IMR-90 (cell line): ENCODE data around the gene CPNE4.

Experiments
- BHLHE40 ChIP-seq: fragments of 150-350 bp; IDR thresholded peaks from 2 replicates; pipeline ENCODE4 v1.6.1; 2016; ENCODE audit warnings: mild to moderate bottlenecking, low read depth, low read length
- CHD1 ChIP-seq: IDR thresholded peaks from 2 replicates; pipeline ENCODE4 v1.6.1; 2012; ENCODE audit warnings: low read depth, low read length, improper control_type of control experiment
- CTCF ChIP-seq: conservative IDR thresholded peaks from 2 replicates; pipeline ENCODE4 v1.5.1; 2012; ENCODE audit warnings: mild to moderate bottlenecking, low read depth, low read length, improper control_type of control experiment
- FOS ChIP-seq: fragments of 150-350 bp; IDR thresholded peaks from 2 replicates; pipeline ENCODE4 v1.6.1; 2016; ENCODE audit warnings: low read depth, low read length
- MAZ ChIP-seq: IDR thresholded peaks from 2 replicates; pipeline ENCODE4 v1.6.1; 2012; ENCODE audit warnings: low read depth, mild to moderate bottlenecking, low read length, improper control_type of control experiment, moderate library complexity, borderline replicate concordance
- POLR2A ChIP-seq: IDR thresholded peaks from 2 replicates; pipeline ENCODE4 v1.6.1; 2012; ENCODE audit warnings: mild to moderate bottlenecking, low read depth, low read length
- USF2 ChIP-seq: fragments of 150-350 bp; IDR thresholded peaks from 2 replicates; pipeline ENCODE4 v1.6.1; 2017; ENCODE audit warnings: mild to moderate bottlenecking, antibody characterized with exemption, low read length, low read depth
- TF ChIP-seq, protein P1 (sequence below): fragments of 150-350 bp; IDR thresholded peaks from 2 replicates; pipeline ENCODE4 v1.6.1; 2016; ENCODE audit warnings: low read depth, mild to moderate bottlenecking, low read length, moderate library complexity, borderline replicate concordance

DNA sequence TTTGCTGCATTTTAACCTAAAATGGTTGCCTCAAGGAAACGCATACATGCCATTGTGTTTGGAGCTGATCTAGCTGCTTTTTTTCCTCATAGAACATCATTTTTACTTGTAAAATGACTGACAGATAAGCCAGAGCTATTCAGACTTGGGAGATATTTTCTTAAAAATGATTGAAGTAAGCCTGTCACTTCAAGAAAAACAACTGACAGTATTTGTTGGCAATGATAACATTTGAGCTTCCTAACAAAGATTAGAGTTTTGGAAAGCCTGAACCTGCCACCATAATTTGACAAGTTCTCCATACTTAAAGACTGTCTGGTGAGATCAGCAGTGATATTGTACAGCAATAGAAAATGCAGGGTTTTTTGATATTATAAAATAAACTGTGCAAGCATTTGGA is 504.4 kb downstream of the CPNE4 start:
- TF ChIP-seq BHLHE40 (no peak), CTCF (no peak), POLR2A (no peak), MAZ (no peak), FOS (no peak), USF2 (no peak), CHD1 (no peak)
- TF ChIP-seq, protein P1, sequence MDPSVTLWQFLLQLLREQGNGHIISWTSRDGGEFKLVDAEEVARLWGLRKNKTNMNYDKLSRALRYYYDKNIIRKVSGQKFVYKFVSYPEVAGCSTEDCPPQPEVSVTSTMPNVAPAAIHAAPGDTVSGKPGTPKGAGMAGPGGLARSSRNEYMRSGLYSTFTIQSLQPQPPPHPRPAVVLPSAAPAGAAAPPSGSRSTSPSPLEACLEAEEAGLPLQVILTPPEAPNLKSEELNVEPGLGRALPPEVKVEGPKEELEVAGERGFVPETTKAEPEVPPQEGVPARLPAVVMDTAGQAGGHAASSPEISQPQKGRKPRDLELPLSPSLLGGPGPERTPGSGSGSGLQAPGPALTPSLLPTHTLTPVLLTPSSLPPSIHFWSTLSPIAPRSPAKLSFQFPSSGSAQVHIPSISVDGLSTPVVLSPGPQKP = no peak
